Kidney glomerular epithelial cell (primary cell): Measurements from ENCODE around the gene TANGO2.

ENCODE experiments used
- DNase-seq: peaks from one replicate; lab custom pipeline; 2025; lab: John Stamatoyannopoulos, UW

TANGO2 gene

DNA sequence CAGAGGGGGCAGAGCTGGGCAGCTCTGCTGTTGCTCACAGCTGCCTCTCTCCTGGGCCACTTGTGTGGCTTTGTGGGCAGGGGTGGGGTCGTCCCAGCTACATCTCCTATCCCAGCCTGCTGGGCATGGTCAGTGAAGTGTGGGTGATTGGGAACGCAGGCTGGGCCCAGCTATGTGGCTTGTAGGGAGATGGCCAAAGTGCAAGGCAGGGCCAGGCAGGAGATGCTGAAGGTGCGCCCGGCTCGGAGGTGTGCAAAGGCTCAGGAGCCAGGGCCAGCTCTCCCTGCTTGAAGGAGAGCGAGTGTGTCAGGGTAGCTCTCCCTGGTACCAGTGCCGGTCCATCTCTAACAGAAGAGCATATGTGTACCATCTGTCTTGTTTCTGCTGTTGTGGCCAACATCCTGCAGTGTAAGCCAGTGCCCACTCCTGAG lies 86.6 kb downstream of the TANGO2 start:
- DNase-seq, result no peak

DNA sequence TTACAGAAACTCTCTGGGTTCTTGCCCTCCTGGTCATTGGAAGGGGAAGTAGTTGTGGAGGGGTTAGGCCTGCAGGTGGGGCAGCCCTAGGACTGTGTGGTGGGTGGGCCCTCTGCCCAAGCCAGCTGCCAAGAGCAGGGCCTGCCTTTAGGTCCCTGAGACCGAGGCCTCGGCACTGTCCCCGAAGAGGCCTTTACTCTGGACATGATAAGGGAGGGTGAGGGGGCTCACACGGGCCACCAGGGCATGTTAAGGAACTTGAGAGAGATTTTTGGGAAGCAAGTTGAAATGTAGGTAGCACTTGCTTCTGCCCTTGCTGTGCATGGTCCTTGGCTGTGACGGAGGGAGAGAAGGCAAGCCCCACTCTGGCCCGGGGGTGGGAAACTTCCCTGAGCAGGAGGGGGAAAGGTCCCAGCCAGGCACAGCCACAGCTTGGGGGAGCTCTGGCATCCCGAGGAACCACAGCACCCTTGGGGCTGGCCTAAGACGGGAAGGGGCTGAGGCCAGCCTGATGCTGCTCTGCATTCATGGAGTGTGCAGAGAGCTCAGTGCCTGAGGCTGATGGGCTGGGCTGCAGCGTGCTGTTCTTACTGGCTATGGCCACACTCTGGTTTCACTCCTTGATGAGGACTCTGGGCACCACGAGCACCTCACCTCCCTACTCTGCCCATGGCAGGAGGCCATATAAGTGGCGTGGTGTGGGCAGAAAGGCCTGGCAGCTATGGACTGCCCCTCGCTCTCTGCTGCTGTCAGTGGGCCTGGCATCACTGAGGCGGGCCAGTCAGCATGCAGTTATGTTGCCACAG lies 87.2 kb downstream of the TANGO2 start:
- DNase-seq, result no peak

- no peak for DNase-seq
Measured at GRCh38 chr22:20108757-20109230, 87.9 kb downstream of the TANGO2 start.

- DNase-seq, result no peak
Measured at GRCh38 chr22:20109411-20110358, 88.8 kb downstream of the TANGO2 start.

GRCh38 chr22:20110359-20110985 lies 89.6 kb downstream of the TANGO2 start:
- no peak for DNase-seq

- peak; percentile 4 for DNase-seq
Measured at GRCh38 chr22:20111045-20111688, 90.3 kb downstream of the TANGO2 start.

DNA sequence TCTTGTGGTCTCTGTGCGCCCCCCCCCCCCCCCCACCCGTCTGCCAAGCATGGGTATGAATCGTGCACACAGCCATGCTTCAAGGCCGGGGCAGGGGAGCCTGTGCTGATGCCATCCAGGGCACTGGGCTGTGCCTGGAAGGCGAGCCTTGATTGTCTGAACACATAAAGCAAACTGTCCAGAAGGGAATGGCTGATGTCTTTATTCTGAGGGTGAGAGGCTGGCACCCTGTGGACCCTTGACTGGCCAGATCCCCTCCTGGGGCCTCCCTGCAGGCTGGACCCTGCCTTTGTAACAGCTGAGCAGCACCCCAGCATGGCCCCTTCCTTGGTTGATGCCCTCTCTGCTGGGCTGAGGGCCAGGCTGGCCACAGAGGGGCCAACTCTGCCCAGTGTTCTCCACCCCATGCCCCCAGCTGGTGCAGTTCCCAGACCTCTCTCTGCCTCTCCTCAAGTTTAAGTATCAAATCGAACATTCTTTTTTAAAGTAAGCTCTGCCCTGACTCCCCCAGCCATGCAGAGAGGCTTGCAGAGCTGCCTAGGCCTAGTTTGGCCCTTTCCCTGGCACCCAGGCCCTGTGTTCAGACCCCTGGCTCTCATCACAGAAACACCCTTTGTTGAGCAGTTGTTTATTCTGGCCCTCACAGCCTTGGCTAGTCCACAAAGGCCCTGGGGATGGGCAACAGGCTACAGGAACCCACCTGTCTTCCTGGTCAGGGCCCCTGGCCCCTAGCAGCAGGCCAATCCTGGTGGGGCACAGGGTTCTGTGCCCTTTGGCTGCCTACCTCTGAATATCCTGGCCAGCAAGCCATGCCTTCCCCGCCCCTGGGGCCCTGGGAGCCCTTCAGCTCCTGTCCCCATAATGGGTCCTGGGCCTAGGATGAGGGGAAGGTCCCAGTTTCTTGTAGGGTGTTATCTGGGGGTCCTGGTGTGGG lies 91.0 kb downstream of the TANGO2 start:
- DNase-seq, result no peak

- DNase-seq, result no peak
Measured at GRCh38 chr22:20112623-20113511, 92.0 kb downstream of the TANGO2 start.

DNA sequence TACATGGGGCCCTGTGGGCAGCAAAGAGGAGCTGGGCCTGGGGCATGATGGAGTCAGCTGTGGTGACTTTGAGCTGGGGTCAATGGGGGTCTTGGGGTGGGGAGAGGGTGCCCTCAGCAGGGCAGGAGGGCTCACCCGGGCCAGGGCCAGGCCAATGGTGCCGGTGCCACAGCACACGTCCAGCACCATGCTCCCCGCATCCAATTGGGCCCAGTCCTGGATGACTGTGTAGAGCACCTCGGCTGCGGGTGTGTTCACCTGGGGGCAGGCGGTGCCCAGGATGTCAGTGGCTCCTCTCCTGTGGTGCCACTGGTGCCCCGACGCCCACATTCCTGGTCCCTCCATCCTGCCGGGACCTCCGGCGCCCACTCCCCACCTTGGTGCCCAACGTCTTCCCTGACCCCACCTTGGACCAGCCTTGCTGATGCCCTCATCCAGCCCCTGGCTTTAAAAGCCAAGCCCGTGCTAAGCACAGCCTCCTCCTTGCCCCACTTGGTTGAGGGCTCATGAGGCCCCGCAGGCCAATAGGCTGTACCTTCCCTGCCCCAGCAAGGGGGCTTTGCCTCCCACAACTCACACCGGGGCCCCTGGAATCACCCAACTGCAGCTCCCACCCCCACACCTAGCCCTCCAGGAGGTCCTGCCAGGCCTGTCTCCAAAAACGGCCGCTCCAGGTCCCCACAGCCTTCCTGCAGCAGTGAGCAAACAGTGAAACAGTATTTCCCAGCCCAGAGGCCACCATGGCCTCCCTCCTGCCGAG lies 92.8 kb downstream of the TANGO2 start:
- DNase-seq, result no peak

- no peak for DNase-seq
Measured at GRCh38 chr22:20114506-20115475, 93.9 kb downstream of the TANGO2 start.

GRCh38 chr22:20115691-20116375 lies 94.9 kb downstream of the TANGO2 start, which contains the start of gene RANBP1:
Gene RANBP1 (plus strand): TSS chr22:20116104. CDS start chr22:20116185, 81 bp downstream.
- DNase-seq, result no peak

DNA sequence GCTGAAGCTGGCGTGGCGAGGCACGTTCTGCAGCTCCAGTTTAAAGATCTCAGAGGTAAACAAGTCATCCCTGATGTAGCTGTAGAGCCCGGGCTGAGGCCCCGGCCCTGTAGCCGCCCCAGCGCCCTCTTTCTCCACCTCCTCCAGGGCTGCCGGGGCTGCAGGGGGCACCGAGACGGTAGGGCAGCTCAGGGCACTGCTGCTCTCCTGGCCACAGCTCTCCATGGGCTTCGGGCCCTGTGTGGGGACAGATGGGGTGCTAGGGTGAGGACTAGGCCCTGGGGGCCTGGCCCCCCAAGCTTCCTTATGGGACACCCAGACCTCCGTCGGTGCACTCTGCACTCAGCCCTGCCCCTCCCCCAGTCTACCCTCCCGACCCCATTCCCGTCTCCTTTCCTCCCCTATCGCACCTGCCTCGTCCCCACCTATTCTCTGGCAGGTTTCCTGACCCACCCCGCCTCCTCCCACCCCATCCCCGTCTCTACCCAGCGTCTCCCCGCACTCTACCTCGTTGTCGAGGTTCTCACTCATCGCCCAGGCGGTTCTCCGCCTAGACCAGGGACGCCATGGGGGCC lies 95.6 kb downstream of the TANGO2 start:
- DNase-seq, result no peak
